Coronary artery (tissue), 2 donors: ENCODE data around the gene SPC25.

ENCODE experiments used
- DNase-seq: peaks from one replicate; pipeline ENCODE4 v3.0.0-alpha.2; 2017; ENCODE audit warnings: low spot score
- H3K27ac ChIP-seq, 2 donors: fragments of 200-600 bp; sonication (generic); one replicate each; pipeline ENCODE4 v1.5.1; 2016 to 2019
- H3K4me3 ChIP-seq: fragments of 200-600 bp; sonication (generic); 2 replicates; pipeline ENCODE4 v1.5.1; 2016; ENCODE audit warnings: mild to moderate bottlenecking, moderate library complexity
- CTCF ChIP-seq: fragments of 200-600 bp; sonication (generic); IDR thresholded peaks from one replicate; pipeline ENCODE4 v1.5.1; 2019; ENCODE audit warnings: antibody characterized with exemption

SPC25 gene

GRCh38 chr2:168913495-168913894 lies 23.3 kb upstream of the SPC25 start:
- Histone ChIP-seq H3K27ac (no peak overlapping the region), H3K4me3 (no peak overlapping the region)
- no peak for DNase-seq
- TF ChIP-seq CTCF, result no peak

- peak overlapping the region; percentile 42 for H3K4me3 ChIP-seq
- no peak for DNase-seq
- no peak for TF ChIP-seq CTCF
- no peak overlapping the region for H3K27ac ChIP-seq
Observed at GRCh38 chr2:168912901-168913369, 22.7 kb upstream of the SPC25 start.

GRCh38 chr2:168912466-168912865 lies 22.2 kb upstream of the SPC25 start:
- no peak overlapping the region for H3K4me3 ChIP-seq
- no peak for TF ChIP-seq CTCF
- no peak for DNase-seq
- no peak overlapping the region for H3K27ac ChIP-seq

- DNase-seq, result no peak
- Histone ChIP-seq H3K27ac (no peak overlapping the region), H3K4me3 (no peak overlapping the region)
- no peak for TF ChIP-seq CTCF
Observed at GRCh38 chr2:168910330-168910729, 20.1 kb upstream of the SPC25 start.

DNA sequence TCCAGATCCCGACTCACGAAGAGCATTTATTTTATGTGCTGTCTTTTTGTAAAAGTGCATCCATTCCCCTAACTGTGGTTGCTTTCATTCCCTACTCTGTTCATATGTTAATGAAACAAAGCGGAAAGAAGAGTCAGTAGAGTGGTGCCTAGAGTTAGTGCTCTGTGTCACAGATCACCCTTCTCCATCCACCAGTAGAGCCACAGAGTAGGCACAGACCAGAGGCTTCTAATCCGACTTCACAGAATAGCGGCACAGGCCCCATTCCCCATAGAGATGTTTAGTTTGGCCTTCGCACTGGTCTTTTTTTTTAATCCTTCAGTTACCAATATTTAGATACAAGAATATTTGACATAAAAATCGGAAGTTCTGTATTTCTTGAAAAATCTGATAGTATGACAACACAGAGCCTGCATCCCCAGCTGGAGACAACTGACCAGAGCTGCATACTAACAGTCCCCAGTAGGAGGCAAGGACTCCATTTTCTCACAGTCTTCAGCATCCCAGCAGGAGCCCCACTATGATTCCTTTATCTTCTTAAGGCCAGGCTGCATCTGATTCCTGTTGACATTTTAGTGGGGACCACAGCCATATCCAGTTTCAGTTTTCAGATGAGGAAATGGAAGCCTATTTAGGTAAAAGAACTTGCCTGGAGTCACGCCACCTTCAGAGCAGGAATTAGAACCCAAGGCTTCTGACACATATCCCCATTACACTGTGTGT lies 17.9 kb upstream of the SPC25 start:
- H3K4me3 ChIP-seq, result no peak overlapping the region
- DNase-seq, result no peak
- H3K27ac ChIP-seq, result no peak overlapping the region
- TF ChIP-seq CTCF, result no peak

GRCh38 chr2:168904358-168904757 lies 14.1 kb upstream of the SPC25 start:
- TF ChIP-seq CTCF, result no peak
- Histone ChIP-seq H3K27ac (no peak overlapping the region), H3K4me3 (no peak overlapping the region)
- DNase-seq, result no peak

DNA sequence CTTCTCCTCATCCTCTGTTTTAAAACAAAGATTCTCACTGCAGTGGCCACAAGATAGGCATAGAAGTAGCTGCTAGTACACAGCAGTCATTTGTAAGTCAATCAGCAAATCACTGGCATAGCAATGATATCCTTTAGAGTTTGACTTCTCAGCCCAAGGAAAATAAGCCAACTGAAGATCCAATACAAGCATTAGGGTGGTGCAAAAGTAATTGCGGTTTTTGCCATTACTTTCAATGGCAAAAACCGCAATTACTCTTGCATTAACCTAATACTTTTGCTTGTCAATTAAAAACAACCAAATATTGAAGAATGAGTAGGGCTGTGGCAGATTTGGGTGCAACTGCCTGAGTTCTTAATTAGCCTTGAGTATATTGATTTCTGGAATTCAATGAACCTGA lies 13.7 kb upstream of the SPC25 start:
- TF ChIP-seq CTCF, result no peak
- DNase-seq, result no peak
- H3K27ac ChIP-seq, result no peak overlapping the region
- no peak overlapping the region for H3K4me3 ChIP-seq
